GM23338 (cell line): ENCODE data around the gene BTN1A1.

Source experiments
- CTCF ChIP-seq, 2 experiments: fragments of 200-600 bp in 1 of 2; sonication (generic) in 1 of 2; conservative IDR thresholded peaks; 2 replicates each; pipeline versions ENCODE4 v1.5.1 to v1.6.1; 2016 to 2017; ENCODE audit warnings: antibody characterized with exemption in 2 of 2, low read depth in 2 of 2, mild to moderate bottlenecking in 2 of 2, moderate library complexity in 1 of 2
- EZH2 ChIP-seq: fragments of 200-600 bp; sonication (generic); IDR thresholded peaks from one replicate; pipeline ENCODE4 v1.8.0; 2017; ENCODE audit warnings: antibody characterized with exemption, mild to moderate bottlenecking, low read depth; ENCODE audit not compliant: unreplicated experiment

DNA sequence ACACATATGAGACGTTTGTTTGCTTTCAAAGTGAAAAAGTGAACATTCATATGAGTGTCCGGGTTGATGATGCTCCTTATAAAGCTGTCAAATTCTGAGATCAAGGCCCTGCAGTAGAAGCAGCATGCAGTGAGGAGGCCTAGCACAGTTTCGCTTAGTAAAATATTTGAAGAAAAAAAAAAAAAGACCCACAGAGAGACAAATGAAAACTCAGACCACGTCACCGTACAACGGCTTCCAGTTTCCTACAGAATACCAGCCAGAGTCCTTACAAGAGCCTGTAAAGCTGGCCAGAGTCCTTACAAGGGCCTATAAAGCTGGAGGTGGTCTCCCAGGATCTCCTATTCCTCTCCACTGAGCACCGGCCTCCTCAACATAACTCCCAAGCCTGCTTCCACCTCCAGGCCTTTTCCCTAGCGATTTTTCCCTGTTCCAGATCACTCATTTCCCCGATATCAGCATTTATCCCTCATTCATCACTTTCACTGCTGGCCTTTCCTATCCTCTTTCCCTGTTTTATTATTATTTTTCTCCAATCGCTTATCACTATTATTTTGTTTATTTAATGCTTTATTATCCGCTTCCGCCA lies 36.6 kb downstream of the BTN1A1 start:
- TF ChIP-seq CTCF (conservative IDR thresholded peaks at IDR 0.05; ENCODE audit: low read depth in 2 of 2) (no peak), EZH2 (no peak)
